A673 (cell line): ENCODE results near the gene ZNF316. TPM values are rescaled to one million over a fixed set of nuclear protein-coding genes. Genes with fewer than 3 reads are reported as not detected.

Experiments
- BruUV-seq: library from RNA; stranded (reverse); fragments of 400-500 nt; replicated peaks from 2 replicates; lab custom pipeline; 2021; lab: Mats Ljungman, UMichigan
- CTCF ChIA-PET: fragments of 300-600 bp; sonication (Branson Sonifier 250); formaldehyde crosslinking; loops from one replicate; lab custom pipeline; 2022; ENCODE audit warnings: antibody characterized with exemption; lab: Charles Lee
- POLR2A ChIA-PET: fragments of 300-600 bp; sonication (Branson Sonifier 250); formaldehyde crosslinking; loops from one replicate; lab custom pipeline; 2022; ENCODE audit warnings: antibody characterized with exemption; ENCODE audit not compliant: low non-redundant PET; lab: Charles Lee
- DNase-seq: peaks from one replicate; pipeline ENCODE4 v3.0.0-alpha.2; 2015; ENCODE audit warnings: low spot score
- H3K27ac ChIP-seq: fragments of 200-600 bp; sonication (generic); 2 replicates; pipeline ENCODE4 v1.5.1; 2016; ENCODE audit warnings: mixed run types, low read depth, mild to moderate bottlenecking, mixed read lengths, antibody characterized with exemption, low read length; ENCODE audit not compliant: poor library complexity, severe bottlenecking
- H3K27me3 ChIP-seq: fragments of 200-600 bp; sonication (generic); replicated peaks from 2 replicates; pipeline ENCODE4 v1.6.1; 2017; ENCODE audit warnings: mixed run types, low read depth, mild to moderate bottlenecking, mixed read lengths, antibody characterized with exemption, low read length; ENCODE audit not compliant: insufficient read depth, poor library complexity
- H3K36me3 ChIP-seq: fragments of 200-600 bp; sonication (generic); 2 replicates; pipeline ENCODE4 v1.6.1; 2016; ENCODE audit warnings: mixed run types, mild to moderate bottlenecking, mixed read lengths, antibody characterized with exemption, low read length; ENCODE audit not compliant: insufficient read depth, poor library complexity, severe bottlenecking
- H3K4me1 ChIP-seq: fragments of 200-600 bp; sonication (generic); 2 replicates; pipeline ENCODE4 v1.6.1; 2017; ENCODE audit warnings: mixed run types, mild to moderate bottlenecking, mixed read lengths, antibody characterized with exemption, low read length; ENCODE audit not compliant: insufficient read depth, poor library complexity, severe bottlenecking
- H3K4me3 ChIP-seq: fragments of 200-600 bp; sonication (generic); 2 replicates; pipeline ENCODE4 v1.5.1; 2016; ENCODE audit warnings: low read depth, mixed run types, mild to moderate bottlenecking, mixed read lengths, low read length; ENCODE audit not compliant: poor library complexity, severe bottlenecking
- H3K9me3 ChIP-seq: fragments of 200-600 bp; sonication (generic); 2 replicates; pipeline ENCODE4 v1.6.1; 2016; ENCODE audit warnings: mixed run types, low read depth, mild to moderate bottlenecking, mixed read lengths, antibody characterized with exemption, low read length; ENCODE audit not compliant: poor library complexity, severe bottlenecking
- EZH2 ChIP-seq: fragments of 200-600 bp; sonication (generic); IDR thresholded peaks from 2 replicates; pipeline ENCODE4 v1.6.1; 2017; ENCODE audit warnings: borderline replicate concordance, low read depth, mild to moderate bottlenecking, mixed read lengths, antibody characterized with exemption, low read length; ENCODE audit not compliant: poor library complexity, severe bottlenecking
- intact Hi-C: fragments of 100-400 bp; cut with micrococcal nuclease; formaldehyde crosslinking; loops from one replicate; pipeline ENCODE4 v1.10.0; 2022; ENCODE audit not compliant: unreplicated experiment
- total RNA-seq: library from RNA; stranded (reverse); gene quantifications from 2 replicates; pipeline ENCODE4 v1.2.3, GENCODE V29; 2021
- TF ChIP-seq, protein P1 (sequence below): fragments of 300-800, 200-600 bp; sonication (generic); conservative IDR thresholded peaks from 2 replicates; pipeline ENCODE4 v1.5.1; 2017; ENCODE audit warnings: low read depth, mild to moderate bottlenecking, antibody characterized with exemption, low read length, moderate library complexity, mixed read lengths

The ZNF316 gene
- total RNA-seq, 1 experiment from 2014 or later: 32.1 TPM

- intact Hi-C loops: no loop called here
- no peak overlapping the region for H3K27ac ChIP-seq
- H3K4me1 ChIP-seq: no peaks in the 10 kb centered on the region
- DNase-seq: no peak
- no peak overlapping the region for H3K4me3 ChIP-seq
- no peaks in the 10 kb centered on the region for H3K36me3 ChIP-seq
- ChIA-PET POLR2A (no interaction called here), CTCF (no interaction called here)
- no TSS peak for BruUV-seq
- peaks cover 70% of the 10 kb centered on the region for H3K9me3 ChIP-seq
- TF ChIP-seq EZH2: no peak
- TF ChIP-seq, protein P1, sequence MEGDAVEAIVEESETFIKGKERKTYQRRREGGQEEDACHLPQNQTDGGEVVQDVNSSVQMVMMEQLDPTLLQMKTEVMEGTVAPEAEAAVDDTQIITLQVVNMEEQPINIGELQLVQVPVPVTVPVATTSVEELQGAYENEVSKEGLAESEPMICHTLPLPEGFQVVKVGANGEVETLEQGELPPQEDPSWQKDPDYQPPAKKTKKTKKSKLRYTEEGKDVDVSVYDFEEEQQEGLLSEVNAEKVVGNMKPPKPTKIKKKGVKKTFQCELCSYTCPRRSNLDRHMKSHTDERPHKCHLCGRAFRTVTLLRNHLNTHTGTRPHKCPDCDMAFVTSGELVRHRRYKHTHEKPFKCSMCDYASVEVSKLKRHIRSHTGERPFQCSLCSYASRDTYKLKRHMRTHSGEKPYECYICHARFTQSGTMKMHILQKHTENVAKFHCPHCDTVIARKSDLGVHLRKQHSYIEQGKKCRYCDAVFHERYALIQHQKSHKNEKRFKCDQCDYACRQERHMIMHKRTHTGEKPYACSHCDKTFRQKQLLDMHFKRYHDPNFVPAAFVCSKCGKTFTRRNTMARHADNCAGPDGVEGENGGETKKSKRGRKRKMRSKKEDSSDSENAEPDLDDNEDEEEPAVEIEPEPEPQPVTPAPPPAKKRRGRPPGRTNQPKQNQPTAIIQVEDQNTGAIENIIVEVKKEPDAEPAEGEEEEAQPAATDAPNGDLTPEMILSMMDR: no peak
- H3K27me3 ChIP-seq: no peaks in the 10 kb centered on the region
Measured at GRCh38 chr7:6675807-6676405, 38.8 kb downstream of the ZNF316 start.

DNA sequence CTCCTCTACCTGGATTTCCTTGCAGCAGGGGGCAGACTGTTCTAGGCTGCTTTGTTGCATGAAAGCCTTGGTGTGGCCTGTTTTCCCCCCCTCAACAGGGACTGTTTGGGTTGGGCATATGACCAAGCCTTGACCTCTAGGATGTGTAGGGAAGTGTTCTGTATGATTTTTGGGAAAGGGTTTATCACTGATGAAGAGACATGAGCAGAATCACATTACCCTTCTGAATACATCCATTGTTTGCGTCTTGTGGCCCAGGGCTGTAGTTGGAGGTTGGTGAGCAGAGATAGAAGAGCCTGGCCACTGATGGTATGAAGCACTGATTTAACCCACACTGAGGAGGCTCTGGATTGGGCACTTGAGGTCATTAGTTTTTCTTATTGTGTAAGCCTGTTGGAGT lies 43.0 kb downstream of the ZNF316 start:
- ChIA-PET CTCF (no interaction called here), POLR2A (no interaction called here)
- no TSS peak for BruUV-seq
- Histone ChIP-seq H3K36me3 (no peaks in the 10 kb centered on the region), H3K4me3 (no peak overlapping the region), H3K9me3 (peaks cover 86% of the 10 kb centered on the region), H3K27ac (no peak overlapping the region), H3K27me3 (no peaks in the 10 kb centered on the region), H3K4me1 (no peaks in the 10 kb centered on the region)
- TF ChIP-seq, protein P1: no peak
- TF ChIP-seq EZH2: no peak
- intact Hi-C loops: no loop called here
- DNase-seq: no peak

DNA sequence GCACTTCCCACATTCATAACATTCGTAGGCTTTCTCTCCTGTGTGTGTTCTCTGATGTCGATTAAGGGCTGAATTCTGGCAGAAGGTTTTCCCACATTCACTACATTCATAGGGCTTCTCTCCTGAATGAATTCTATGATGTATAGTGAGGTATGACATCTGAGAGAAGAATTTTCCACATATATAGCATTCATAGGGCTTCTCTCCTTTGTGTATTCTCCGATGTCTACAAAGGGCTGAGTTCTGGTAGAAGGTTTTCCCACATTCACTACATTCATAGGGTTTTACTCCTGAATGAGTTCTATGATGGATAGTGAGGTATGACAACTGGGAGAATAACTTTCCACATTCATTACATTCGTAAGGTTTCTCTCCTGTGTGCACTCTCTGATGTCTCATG lies 54.0 kb downstream of the ZNF316 start:
- TF ChIP-seq, protein P1: no peak
- no peak for TF ChIP-seq EZH2
- Histone ChIP-seq H3K27ac (no peak overlapping the region), H3K4me1 (no peaks in the 10 kb centered on the region), H3K36me3 (peaks cover 100% of the 10 kb centered on the region), H3K4me3 (no peak overlapping the region), H3K9me3 (peaks cover 98% of the 10 kb centered on the region), H3K27me3 (no peaks in the 10 kb centered on the region)
- ChIA-PET POLR2A (no interaction called here), CTCF (no interaction called here)
- no peak for DNase-seq
- BruUV-seq: no TSS peak
- intact Hi-C loops: no loop called here
